ENCODE measurements around the gene USF1.
"Not testable (repeated sequence)": the region's sequence is repeated elsewhere in the genome, so short reads cannot be mapped to it uniquely, and the experiment has no call there.

The USF1 gene

GRCh38 chr1:160997323-160998038 lies 48.3 kb downstream of the USF1 start:
- peak; percentile 32 for DNase-seq (ENCODE audit: extremely low read depth, low read depth)
- H3K4me3 ChIP-seq (replicated peaks; ENCODE audit: low read depth, low read length), result no peak overlapping the region
- TF ChIP-seq CTCF (IDR thresholded peaks at IDR 0.05; ENCODE audit: low read depth, low read length, missing control alignments), result peak; percentile 72

- H3K4me3 ChIP-seq (replicated peaks; ENCODE audit: low read depth, low read length), result no peak overlapping the region
- no peak for TF ChIP-seq CTCF (IDR thresholded peaks at IDR 0.05; ENCODE audit: low read depth, low read length, missing control alignments)
- DNase-seq (ENCODE audit: extremely low read depth, low read depth), result no peak
Observed at GRCh38 chr1:160996178-160996577, 49.6 kb downstream of the USF1 start.

GRCh38 chr1:160993544-160994193 lies 52.1 kb downstream of the USF1 start:
- H3K4me3 ChIP-seq (replicated peaks; ENCODE audit: low read depth, low read length), result no peak overlapping the region
- no peak for DNase-seq (ENCODE audit: extremely low read depth, low read depth)
- TF ChIP-seq CTCF (IDR thresholded peaks at IDR 0.05; ENCODE audit: low read depth, low read length, missing control alignments), result peak; percentile 27

GRCh38 chr1:160992036-160992435 lies 53.7 kb downstream of the USF1 start:
- H3K4me3 ChIP-seq (replicated peaks; ENCODE audit: low read depth, low read length), result not testable (repeated sequence)

More at GRCh38 chr1:160992036-160992435, 53.7 kb downstream of the USF1 start:
- DNase-seq (ENCODE audit: extremely low read depth, low read depth), result not testable (repeated sequence)
